GM19372 (cell line): ENCODE results near the gene USP40.

Source experiments
- ATAC-seq: cut with Tn5 transposase; IDR thresholded peaks from one replicate; pipeline ENCODE4 v1.9.1; 2021; ENCODE audit warnings: mild to moderate bottlenecking, low read depth, moderate library complexity; ENCODE audit not compliant: unreplicated experiment

The USP40 gene

DNA sequence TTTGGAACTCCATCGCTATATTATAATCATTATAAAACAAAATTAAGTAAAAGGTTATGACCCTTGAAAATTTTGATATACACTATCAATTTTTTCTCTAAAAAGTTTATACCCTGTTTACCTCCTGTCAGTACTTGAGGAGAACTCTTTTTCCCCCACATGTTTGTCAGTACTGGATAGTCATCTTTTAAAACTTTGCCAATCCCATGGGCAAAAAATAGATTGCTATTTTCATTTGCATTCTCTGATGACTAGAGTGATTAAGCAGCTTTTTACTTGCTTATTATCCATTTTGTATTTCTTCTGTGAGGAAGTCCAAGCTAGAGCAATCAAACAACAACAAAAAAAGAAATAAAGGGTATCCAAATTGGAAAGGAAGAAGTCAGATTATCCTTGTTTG is 135.9 kb downstream of the USP40 start:
- no peak for ATAC-seq

DNA sequence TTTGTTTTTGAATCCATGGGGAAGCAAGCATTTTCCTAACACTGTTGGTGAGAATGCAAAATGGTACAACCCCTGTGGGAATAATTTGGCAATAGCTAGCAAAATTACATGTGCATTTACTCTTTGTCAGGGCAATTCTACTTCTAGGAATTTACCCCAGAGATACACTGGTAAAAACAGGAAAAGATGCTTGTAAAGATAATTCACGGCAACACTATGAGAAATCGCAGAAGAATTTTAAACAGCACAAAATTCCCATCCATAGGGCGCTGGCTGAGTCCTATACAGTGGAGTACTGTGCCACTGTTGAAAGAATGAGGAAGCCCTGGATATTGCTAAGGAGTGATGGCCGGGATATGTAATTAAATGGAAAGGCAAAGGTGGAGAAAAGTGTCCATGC is 136.5 kb downstream of the USP40 start:
- no peak for ATAC-seq

DNA sequence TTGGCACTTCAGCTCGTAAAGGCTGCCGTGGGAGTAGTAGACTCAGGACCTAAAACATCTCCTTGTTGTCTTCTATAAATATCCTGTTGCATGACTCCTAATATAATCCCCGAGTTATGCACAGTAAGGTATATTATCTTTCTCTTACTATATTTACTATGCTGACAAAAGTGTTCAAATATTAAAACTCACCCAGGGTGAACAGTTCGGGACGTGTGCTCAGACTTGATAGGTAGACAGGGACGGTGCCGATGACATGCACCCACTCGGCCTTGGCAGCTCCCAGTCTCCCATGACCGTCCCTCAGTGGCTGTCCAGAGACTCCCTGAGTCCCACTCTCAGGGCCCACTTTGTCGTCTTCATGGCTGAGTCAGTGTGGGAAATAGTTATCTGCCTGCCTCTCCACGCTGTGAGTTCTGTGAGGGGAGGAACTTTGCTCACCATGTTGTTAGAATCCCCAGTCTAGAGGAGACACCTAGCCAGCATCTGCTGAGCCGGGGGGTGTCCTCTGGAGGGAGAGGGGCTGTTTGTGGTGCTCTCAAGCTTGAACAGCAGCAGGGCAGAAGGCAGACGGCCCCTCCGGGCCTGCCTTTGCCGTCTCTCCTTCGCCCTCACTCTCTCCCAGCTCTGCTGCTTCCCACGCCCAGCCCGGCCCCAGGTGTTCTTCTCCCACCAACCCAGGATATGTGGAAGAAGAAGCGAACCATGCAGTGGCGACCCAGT is 137.2 kb downstream of the USP40 start:
- no peak for ATAC-seq

DNA sequence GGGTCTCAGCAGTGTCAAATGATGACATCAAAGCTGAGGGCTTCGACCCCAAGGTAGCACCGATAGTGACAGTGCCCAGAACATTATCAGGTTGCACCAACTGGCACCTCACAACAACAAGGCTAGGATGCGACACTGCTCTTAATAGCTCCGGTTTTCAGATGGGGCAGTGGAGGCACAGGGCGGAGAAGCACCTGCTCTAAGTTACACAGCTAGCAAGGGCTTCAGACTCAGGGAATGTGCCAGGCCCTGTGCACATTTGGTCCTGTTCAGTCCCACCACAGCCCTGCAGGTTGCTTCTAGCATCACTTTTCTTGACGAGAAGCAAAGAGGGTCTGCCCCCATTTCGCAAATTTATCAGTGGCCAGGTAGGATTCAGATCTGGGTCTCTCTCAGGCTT is 138.1 kb downstream of the USP40 start:
- no peak for ATAC-seq

DNA sequence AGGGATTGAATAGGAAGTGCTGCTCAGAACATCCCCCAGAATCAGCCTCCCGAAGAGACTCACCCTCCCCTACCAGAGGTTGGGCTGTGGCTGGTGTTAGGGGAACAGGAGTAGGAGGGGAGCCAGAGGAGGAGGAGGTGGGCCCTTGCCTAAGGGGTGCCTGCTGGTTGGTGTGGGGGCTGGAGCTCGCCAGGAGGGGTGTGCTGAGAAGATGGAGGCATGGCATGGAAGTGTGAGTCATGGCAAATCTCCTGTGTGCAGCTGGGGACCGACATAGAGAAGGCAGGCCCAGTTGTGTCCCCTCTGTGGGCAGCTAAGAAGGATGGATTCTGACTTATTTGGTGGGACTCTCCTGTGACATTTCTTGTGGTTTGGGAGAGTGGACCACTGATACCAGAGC is 138.6 kb downstream of the USP40 start:
- ATAC-seq: no peak

DNA sequence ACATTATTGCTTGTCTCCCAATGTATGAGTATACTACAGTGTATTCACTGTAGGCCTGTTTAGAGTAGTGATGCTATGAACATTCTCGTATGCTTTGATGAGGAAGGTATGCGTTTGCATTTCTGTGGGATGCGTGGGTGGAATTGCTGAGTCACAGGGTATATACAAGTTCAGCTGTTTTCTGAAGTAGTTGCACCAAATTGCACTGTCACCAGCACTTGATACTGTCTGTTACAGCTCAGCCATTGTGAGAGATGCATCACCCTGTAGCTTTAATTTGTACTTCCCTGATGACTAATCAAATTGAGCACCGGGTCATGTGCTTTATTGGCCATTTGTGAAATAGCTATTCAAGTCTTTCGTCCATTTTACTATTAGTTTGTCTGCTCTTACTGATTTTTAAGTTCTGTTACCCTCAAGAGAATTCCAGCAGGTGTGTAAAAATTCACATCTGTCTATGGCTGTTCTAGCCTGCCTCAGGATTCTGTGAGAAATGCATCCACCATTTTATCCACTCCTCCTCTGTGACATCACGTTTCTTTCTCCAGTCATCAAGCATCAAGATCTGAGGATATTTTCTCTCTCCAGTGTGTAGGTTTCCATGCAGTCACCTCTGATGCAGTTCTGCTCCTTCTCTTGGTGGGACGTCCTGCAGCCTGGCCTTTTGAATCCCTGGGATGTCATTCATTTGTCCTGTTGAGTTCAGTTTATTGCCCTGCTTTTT is 139.8 kb downstream of the USP40 start:
- no peak for ATAC-seq
